NCI-H2227 treated with DMSO at 0.1 percent for 48 hours (cell line): ENCODE data around the gene INTS6L.

Source experiments
- DNase-seq: peaks from one replicate; lab custom pipeline; 2025; lab: John Stamatoyannopoulos, UW

INTS6L gene

GRCh38 chrX:135520553-135521404, at the start of gene INTS6L:
INTS6L (plus strand) TSS chrX:135520660; CDS start chrX:135520993, 333 bp downstream.
- DNase-seq = peak; percentile 54

GRCh38 chrX:135476378-135476777, 44.1 kb upstream of the INTS6L start:
- DNase-seq = no peak

GRCh38 chrX:135477576-135477975, 42.9 kb upstream of the INTS6L start:
- DNase-seq = peak; percentile 8

- peak; percentile 53 for DNase-seq
Measured at GRCh38 chrX:135480076-135480475, 40.4 kb upstream of the INTS6L start.

- DNase-seq = no peak
Measured at GRCh38 chrX:135481696-135482179, 38.7 kb upstream of the INTS6L start.

GRCh38 chrX:135484641-135485289, 35.7 kb upstream of the INTS6L start:
- DNase-seq = peak; percentile 22

GRCh38 chrX:135489542-135489941, 30.9 kb upstream of the INTS6L start:
- DNase-seq = no peak

GRCh38 chrX:135490979-135491514, 29.4 kb upstream of the INTS6L start:
- no peak for DNase-seq

- DNase-seq = no peak
Measured at GRCh38 chrX:135494453-135494852, 26.0 kb upstream of the INTS6L start.

GRCh38 chrX:135497736-135498135, 22.7 kb upstream of the INTS6L start:
- no peak for DNase-seq

GRCh38 chrX:135498236-135498635, 22.2 kb upstream of the INTS6L start:
- DNase-seq = no peak

GRCh38 chrX:135505351-135505750, 15.1 kb upstream of the INTS6L start:
- DNase-seq = no peak

- DNase-seq = no peak
Measured at GRCh38 chrX:135509885-135510284, 10.6 kb upstream of the INTS6L start.

- no peak for DNase-seq
Measured at GRCh38 chrX:135512508-135513129, 7.8 kb upstream of the INTS6L start.

- DNase-seq = no peak
Measured at GRCh38 chrX:135513130-135513515, 7.3 kb upstream of the INTS6L start.

- no peak for DNase-seq
Measured at GRCh38 chrX:135516376-135516775, 4.1 kb upstream of the INTS6L start.

- DNase-seq = no peak
Measured at GRCh38 chrX:135518161-135518560, 2.3 kb upstream of the INTS6L start.

- no peak for DNase-seq
Measured at GRCh38 chrX:135520022-135520552, 373 bp upstream of the INTS6L start.

GRCh38 chrX:135521405-135522131, 1.1 kb downstream of the INTS6L start:
- DNase-seq = peak; percentile 92

- no peak for DNase-seq
Measured at GRCh38 chrX:135522132-135522530, 1.7 kb downstream of the INTS6L start.

- no peak for DNase-seq
Measured at GRCh38 chrX:135522878-135523693, 2.6 kb downstream of the INTS6L start.
